GM21737 (cell line): ENCODE results near the gene IRF8.
"Not testable (repeated sequence)": the region's sequence is repeated elsewhere in the genome, so short reads cannot be mapped to it uniquely, and the experiment has no call there.

Experiments
- ATAC-seq: cut with Tn5 transposase; IDR thresholded peaks from one replicate; pipeline ENCODE4 v1.9.1; 2021; ENCODE audit warnings: mild to moderate bottlenecking, moderate library complexity; ENCODE audit not compliant: unreplicated experiment

IRF8 gene

GRCh38 chr16:85929259-85929721, 30.3 kb downstream of the IRF8 start:
- ATAC-seq, result no peak

- no peak for ATAC-seq
These were observed 31.3 kb downstream of the IRF8 start for GRCh38 chr16:85930301-85930700.

- ATAC-seq, result no peak
These were observed 32.8 kb downstream of the IRF8 start for GRCh38 chr16:85931596-85932402.

- no peak for ATAC-seq
These were observed 35.2 kb downstream of the IRF8 start for GRCh38 chr16:85934210-85934609.

GRCh38 chr16:85935391-85935973, 36.5 kb downstream of the IRF8 start:
- no peak for ATAC-seq

GRCh38 chr16:85935974-85936760, 37.2 kb downstream of the IRF8 start:
- peak; percentile 74 for ATAC-seq

- ATAC-seq, result no peak
These were observed 37.9 kb downstream of the IRF8 start for GRCh38 chr16:85936816-85937215.

- ATAC-seq, result no peak
These were observed 41.3 kb downstream of the IRF8 start for GRCh38 chr16:85940214-85940613.

GRCh38 chr16:85941863-85942644, 43.1 kb downstream of the IRF8 start:
- no peak for ATAC-seq

GRCh38 chr16:85942659-85943058, 43.7 kb downstream of the IRF8 start:
- not testable (repeated sequence) for ATAC-seq

GRCh38 chr16:85943711-85944110, 44.7 kb downstream of the IRF8 start:
- ATAC-seq, result no peak

GRCh38 chr16:85944572-85945423, 45.8 kb downstream of the IRF8 start:
- ATAC-seq, result no peak

- no peak for ATAC-seq
These were observed 46.4 kb downstream of the IRF8 start for GRCh38 chr16:85945424-85945751.

- no peak for ATAC-seq
These were observed 47.7 kb downstream of the IRF8 start for GRCh38 chr16:85946541-85947124.

GRCh38 chr16:85947230-85948137, 48.5 kb downstream of the IRF8 start:
- peak; percentile 62 for ATAC-seq

- ATAC-seq, result no peak
These were observed 49.2 kb downstream of the IRF8 start for GRCh38 chr16:85948138-85948509.

- ATAC-seq, result no peak
These were observed 49.8 kb downstream of the IRF8 start for GRCh38 chr16:85948616-85949265.
